HCT116 (cell line): Measurements from ENCODE around the gene SLC29A1. TPM values are rescaled to one million over a fixed set of nuclear protein-coding genes. Genes with fewer than 3 reads are reported as not detected.

ENCODE experiments used
- ATAC-seq: fragments of 200-7000 bp; cut with Tn5 transposase; 2 replicates; pipeline ENCODE4 v1.9.1; 2020; ENCODE audit warnings: mild to moderate bottlenecking, moderate library complexity
- BruUV-seq: library from RNA; stranded (reverse); fragments of 400-500 nt; replicated peaks from 2 replicates; lab custom pipeline; 2021; lab: Mats Ljungman, UMichigan
- CTCF ChIA-PET: fragments of 300-600 bp; sonication (Branson Sonifier 250); formaldehyde crosslinking; loops from one replicate; lab custom pipeline; 2021; ENCODE audit warnings: antibody characterized with exemption; lab: Charles Lee
- POLR2A ChIA-PET: fragments of 300-600, 350-600 bp; sonication (Branson Sonifier 250); formaldehyde crosslinking; loops from one replicate; lab custom pipeline; 2021; ENCODE audit warnings: antibody characterized with exemption; lab: Charles Lee
- RAD21 ChIA-PET, 2 experiments: fragments of 300-600 bp; sonication (Branson Sonifier 250); formaldehyde crosslinking; loops; one replicate each; lab custom pipeline; 2023; ENCODE audit warnings: low total read pairs in 2 of 2; ENCODE audit not compliant: uncharacterized antibody in 2 of 2, unreplicated experiment in 2 of 2, low non-redundant PET in 1 of 2; lab: Charles Lee
- DNase-seq: peaks from one replicate; pipeline ENCODE4 v3.0.0-alpha.2; 2010; ENCODE audit warnings: low read depth, low spot score
- H2AFZ ChIP-seq: fragments of 200-600 bp; shearing (Covaris generic), sonication (generic); 2 replicates; pipeline ENCODE4 v1.6.1; 2017; ENCODE audit warnings: low read depth, mixed run types, mixed read lengths, antibody characterized with exemption, low read length; ENCODE audit not compliant: poor library complexity, severe bottlenecking
- H3K27ac ChIP-seq: 2 replicates; pipeline ENCODE4 v1.5.1; 2012; ENCODE audit warnings: low read depth, low read length
- H3K27me3 ChIP-seq: fragments of 200-600 bp; sonication (generic); 2 replicates; pipeline ENCODE4 v1.6.1; 2016; ENCODE audit warnings: mixed run types, low read length, mixed read lengths; ENCODE audit not compliant: insufficient read depth
- H3K36me3 ChIP-seq, 2 experiments: fragments of 200-500 bp in 1 of 2; fragments of 200-600 bp in 1 of 2; sonication (Bioruptor generic) in 1 of 2; sonication (generic) in 1 of 2; 2 replicates each; pipeline versions ENCODE4 v1.5.1 to v1.6.1; 2014 to 2016; ENCODE audit warnings: low read length in 2 of 2, inconsistent platforms in 1 of 2, mixed read lengths in 1 of 2, mixed run types in 1 of 2; ENCODE audit not compliant: insufficient read depth in 2 of 2, control insufficient read depth in 1 of 2
- H3K4me1 ChIP-seq, 2 experiments: fragments of 200-600 bp in 1 of 2; sonication (generic) in 1 of 2; 2 replicates each; pipeline versions ENCODE4 v1.5.1 to v1.6.1; 2012 to 2017; ENCODE audit warnings: low read length in 2 of 2, inconsistent platforms in 1 of 2, mild to moderate bottlenecking in 1 of 2, mixed read lengths in 1 of 2, mixed run types in 1 of 2, moderate library complexity in 1 of 2; ENCODE audit not compliant: insufficient read depth in 2 of 2, control insufficient read depth in 1 of 2
- H3K4me2 ChIP-seq: fragments of 200-600 bp; sonication (generic); 2 replicates; pipeline ENCODE4 v1.6.1; 2017; ENCODE audit warnings: mixed run types, low read length, mixed read lengths
- H3K4me3 ChIP-seq, 2 experiments: fragments of 200-600 bp in 1 of 2; sonication (generic) in 1 of 2; replicated peaks in 1 of 2; 2 replicates each; pipeline ENCODE4 v1.5.1; 2011 to 2016; ENCODE audit warnings: low read length in 2 of 2, control low read depth in 1 of 2, low read depth in 1 of 2, mild to moderate bottlenecking in 1 of 2, mixed read lengths in 1 of 2, mixed run types in 1 of 2
- H3K79me2 ChIP-seq: fragments of 200-600 bp; sonication (generic); 2 replicates; pipeline ENCODE4 v1.6.1; 2017; ENCODE audit warnings: mild to moderate bottlenecking, mixed run types, low read length, moderate library complexity, mixed read lengths; ENCODE audit not compliant: insufficient read depth
- H3K9ac ChIP-seq: fragments of 200-600 bp; sonication (generic); 2 replicates; pipeline ENCODE4 v1.6.1; 2016; ENCODE audit warnings: low read length, mixed read lengths
- H3K9me2 ChIP-seq: fragments of 200-600 bp; sonication (generic), shearing (Covaris generic); 2 replicates; pipeline ENCODE4 v1.6.1; 2017; ENCODE audit warnings: mixed run types, mild to moderate bottlenecking, moderate library complexity; ENCODE audit not compliant: insufficient read depth
- H3K9me3 ChIP-seq, 2 experiments: fragments of 200-500 bp in 1 of 2; fragments of 200-600 bp in 1 of 2; sonication (Bioruptor generic) in 1 of 2; sonication (generic) in 1 of 2; 2 replicates each; pipeline ENCODE4 v1.6.1; 2014 to 2017; ENCODE audit warnings: low read length in 2 of 2, mixed read lengths in 2 of 2, inconsistent platforms in 1 of 2, low read depth in 1 of 2, mild to moderate bottlenecking in 1 of 2, mixed run types in 1 of 2, moderate library complexity in 1 of 2; ENCODE audit not compliant: control insufficient read depth in 1 of 2, insufficient read depth in 1 of 2
- H4K20me1 ChIP-seq: fragments of 200-600 bp; sonication (generic), shearing (Covaris generic); 2 replicates; pipeline ENCODE4 v1.6.1; 2017; ENCODE audit warnings: mixed run types, mild to moderate bottlenecking, moderate library complexity; ENCODE audit not compliant: insufficient read depth
- ATF3 ChIP-seq: IDR thresholded peaks from 2 replicates; pipeline ENCODE4 v1.6.1; 2012
- CBX3 ChIP-seq: IDR thresholded peaks from 2 replicates; pipeline ENCODE4 v1.6.1; 2012; ENCODE audit warnings: low read depth
- CTCF ChIP-seq, 3 experiments: fragments of 200-600 bp in 1 of 3; sonication (generic) in 1 of 3; IDR thresholded peaks in 2 of 3; conservative IDR thresholded peaks in 1 of 3; 2 replicates each; pipeline ENCODE4 v1.5.1; 2012 to 2017; ENCODE audit warnings: low read depth in 2 of 3, low read length in 2 of 3, antibody characterized with exemption in 1 of 3, borderline replicate concordance in 1 of 3, control low read depth in 1 of 3, mild to moderate bottlenecking in 1 of 3, mixed read lengths in 1 of 3, mixed run types in 1 of 3, moderate library complexity in 1 of 3; ENCODE audit not compliant: insufficient read depth in 1 of 3
- EGR1 ChIP-seq: IDR thresholded peaks from 2 replicates; pipeline ENCODE4 v1.6.1; 2012; ENCODE audit warnings: low read depth
- ELF1 ChIP-seq: IDR thresholded peaks from 2 replicates; pipeline ENCODE4 v1.6.1; 2012; ENCODE audit warnings: low read depth, borderline replicate concordance
- EZH2 ChIP-seq: fragments of 200-600 bp; sonication (generic); IDR thresholded peaks from 2 replicates; pipeline ENCODE4 v1.6.1; 2017; ENCODE audit warnings: antibody characterized with exemption, mixed run types
- FOSL1 ChIP-seq: IDR thresholded peaks from 2 replicates; pipeline ENCODE4 v1.6.1; 2012; ENCODE audit warnings: low read depth
- POLR2A ChIP-seq: IDR thresholded peaks from 2 replicates; pipeline ENCODE4 v1.7.0; 2011; ENCODE audit warnings: borderline replicate concordance; ENCODE audit not compliant: insufficient read depth, insufficient read length; ENCODE audit errors: extremely low read depth
- SIN3A ChIP-seq: IDR thresholded peaks from 2 replicates; pipeline ENCODE4 v1.6.1; 2012; ENCODE audit warnings: low read depth
- SRF ChIP-seq: IDR thresholded peaks from 2 replicates; pipeline ENCODE4 v1.6.1; 2012; ENCODE audit warnings: low read depth
- TCF7L2 ChIP-seq: IDR thresholded peaks from 2 replicates; pipeline ENCODE4 v1.7.0; 2011; ENCODE audit warnings: borderline replicate concordance, inconsistent platforms; ENCODE audit not compliant: insufficient read depth, insufficient read length; ENCODE audit errors: extremely low read depth
- YY1 ChIP-seq: IDR thresholded peaks from 2 replicates; pipeline ENCODE4 v1.6.1; 2011; ENCODE audit warnings: low read length, low read depth, moderate library complexity, mild to moderate bottlenecking; ENCODE audit not compliant: insufficient replicate concordance; ENCODE audit errors: extremely low read depth
- ZBTB33 ChIP-seq: IDR thresholded peaks from 2 replicates; pipeline ENCODE4 v1.6.1; 2011; ENCODE audit warnings: mild to moderate bottlenecking, low read length, moderate library complexity; ENCODE audit not compliant: insufficient replicate concordance; ENCODE audit errors: extremely low read depth
- intact Hi-C: fragments of 100-400 bp; cut with micrococcal nuclease; formaldehyde crosslinking; loops from 2 replicates; pipeline ENCODE4 v1.10.0; 2022
- total RNA-seq: library from RNA; stranded (reverse); gene quantifications from one replicate; pipeline ENCODE4 v1.2.1, GENCODE V29; 2021; ENCODE audit not compliant: unreplicated experiment
- TF ChIP-seq, protein P1 (sequence below): IDR thresholded peaks from 2 replicates; pipeline ENCODE4 v1.6.1; 2012
- TF ChIP-seq, protein P2 (sequence below): IDR thresholded peaks from 2 replicates; pipeline ENCODE4 v1.6.1; 2012; ENCODE audit warnings: low read depth

Gene SLC29A1
- total RNA-seq, 1 experiment from 2014 or later = 67.6 TPM

DNA sequence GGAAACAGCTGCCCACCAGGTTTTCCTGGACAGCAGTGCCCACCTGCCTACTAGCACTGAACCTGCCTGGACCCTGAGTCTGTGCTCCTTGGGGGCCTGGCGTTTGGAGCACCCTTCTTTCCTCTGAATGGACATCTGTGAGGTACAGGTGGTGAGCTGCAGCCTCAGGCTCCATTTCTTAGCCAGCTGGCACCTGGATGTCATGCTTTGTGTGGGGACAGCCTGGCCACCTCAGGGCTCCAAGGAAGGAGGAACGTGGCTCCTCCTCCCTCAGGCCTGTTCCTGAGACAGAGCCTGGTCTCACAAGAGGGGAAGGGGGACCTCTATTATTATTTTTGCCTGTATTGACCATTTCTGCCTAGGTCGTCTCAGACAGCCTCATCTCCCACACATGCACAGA, 54.9 kb downstream of the SLC29A1 start:
- Histone ChIP-seq H3K9me2 (no peaks in the 10 kb centered on the region), H3K27me3 (peaks cover 3% of the 10 kb centered on the region), H3K4me3 (no peak overlapping the region), H3K4me1 (peaks cover 6 to 12% of the 10 kb centered on the region in 2 experiments), H3K27ac (no peak overlapping the region), H3K4me2 (no peak overlapping the region), H3K79me2 (no peaks in the 10 kb centered on the region), H3K9ac (no peak overlapping the region), H3K9me3 (no peaks in the 10 kb centered on the region), H2AFZ (no peak overlapping the region), H3K36me3 (no peaks in the 10 kb centered on the region), H4K20me1 (no peaks in the 10 kb centered on the region)
- intact Hi-C loops = no loop called here
- RAD21 ChIA-PET = no interaction called here
- no TSS peak for BruUV-seq
- CTCF ChIA-PET = interaction anchor here (1.3 to 1.8 kb wide), 3 partner anchors 9 to 35 kb away, joined by 4 to 7 read pairs (median 6); partner anchors contain the start of gene AARS2
- ATAC-seq = no peak
- POLR2A ChIA-PET = no interaction called here
- no peak for DNase-seq
- no peak for TF ChIP-seq POLR2A
- no peak for TF ChIP-seq SRF
- TF ChIP-seq EGR1 = no peak
- no peak for TF ChIP-seq YY1
- TF ChIP-seq FOSL1 = no peak
- no peak for TF ChIP-seq CBX3
- no peak for TF ChIP-seq ZBTB33
- TF ChIP-seq ELF1 = no peak
- TF ChIP-seq TCF7L2 = no peak
- TF ChIP-seq ATF3 = no peak
- TF ChIP-seq SIN3A = no peak
- TF ChIP-seq, protein P1, sequence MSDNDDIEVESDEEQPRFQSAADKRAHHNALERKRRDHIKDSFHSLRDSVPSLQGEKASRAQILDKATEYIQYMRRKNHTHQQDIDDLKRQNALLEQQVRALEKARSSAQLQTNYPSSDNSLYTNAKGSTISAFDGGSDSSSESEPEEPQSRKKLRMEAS = no peak
- TF ChIP-seq, protein P2, sequence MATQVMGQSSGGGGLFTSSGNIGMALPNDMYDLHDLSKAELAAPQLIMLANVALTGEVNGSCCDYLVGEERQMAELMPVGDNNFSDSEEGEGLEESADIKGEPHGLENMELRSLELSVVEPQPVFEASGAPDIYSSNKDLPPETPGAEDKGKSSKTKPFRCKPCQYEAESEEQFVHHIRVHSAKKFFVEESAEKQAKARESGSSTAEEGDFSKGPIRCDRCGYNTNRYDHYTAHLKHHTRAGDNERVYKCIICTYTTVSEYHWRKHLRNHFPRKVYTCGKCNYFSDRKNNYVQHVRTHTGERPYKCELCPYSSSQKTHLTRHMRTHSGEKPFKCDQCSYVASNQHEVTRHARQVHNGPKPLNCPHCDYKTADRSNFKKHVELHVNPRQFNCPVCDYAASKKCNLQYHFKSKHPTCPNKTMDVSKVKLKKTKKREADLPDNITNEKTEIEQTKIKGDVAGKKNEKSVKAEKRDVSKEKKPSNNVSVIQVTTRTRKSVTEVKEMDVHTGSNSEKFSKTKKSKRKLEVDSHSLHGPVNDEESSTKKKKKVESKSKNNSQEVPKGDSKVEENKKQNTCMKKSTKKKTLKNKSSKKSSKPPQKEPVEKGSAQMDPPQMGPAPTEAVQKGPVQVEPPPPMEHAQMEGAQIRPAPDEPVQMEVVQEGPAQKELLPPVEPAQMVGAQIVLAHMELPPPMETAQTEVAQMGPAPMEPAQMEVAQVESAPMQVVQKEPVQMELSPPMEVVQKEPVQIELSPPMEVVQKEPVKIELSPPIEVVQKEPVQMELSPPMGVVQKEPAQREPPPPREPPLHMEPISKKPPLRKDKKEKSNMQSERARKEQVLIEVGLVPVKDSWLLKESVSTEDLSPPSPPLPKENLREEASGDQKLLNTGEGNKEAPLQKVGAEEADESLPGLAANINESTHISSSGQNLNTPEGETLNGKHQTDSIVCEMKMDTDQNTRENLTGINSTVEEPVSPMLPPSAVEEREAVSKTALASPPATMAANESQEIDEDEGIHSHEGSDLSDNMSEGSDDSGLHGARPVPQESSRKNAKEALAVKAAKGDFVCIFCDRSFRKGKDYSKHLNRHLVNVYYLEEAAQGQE = no peak
- no peak for TF ChIP-seq CTCF (IDR thresholded peaks at IDR 0.05 in 2 of 3, conservative IDR thresholded peaks at IDR 0.05 in 1 of 3; ENCODE audit: borderline replicate concordance in 1 of 3, insufficient read depth in 1 of 3, low read depth in 2 of 3, low read length in 2 of 3)
- TF ChIP-seq EZH2 = no peak
- TF ChIP-seq, all 23 proteins: peak for 0
